HepG2 (cell line): ENCODE data around the gene PDE4C. TPM values are rescaled to one million over a fixed set of nuclear protein-coding genes. Genes with fewer than 3 reads are reported as not detected.
A peak's percentile ranks its signal among the peaks of the same experiment; 100 is the strongest.

Experiments
- ATAC-seq: fragments of 200-7000 bp; cut with Tn5 transposase; 3 replicates; pipeline ENCODE4 v1.9.1; 2020; ENCODE audit warnings: mild to moderate bottlenecking, moderate library complexity
- BruUV-seq: library from RNA; stranded (reverse); fragments of 400-500 nt; replicated peaks from 2 replicates; lab custom pipeline; 2021; lab: Mats Ljungman, UMichigan
- CTCF ChIA-PET: fragments of 300-600 bp; formaldehyde crosslinking; extraction: SDS; loops from one replicate; lab custom pipeline; 2021; ENCODE audit warnings: low total read pairs, inconsistent platforms, low intra/inter-chr PET ratio; lab: Yijun Ruan, JAX
- POLR2A ChIA-PET: fragments of 350-600 bp; sonication (Branson Sonifier 250); formaldehyde crosslinking; loops from one replicate; lab custom pipeline; 2020; ENCODE audit warnings: antibody characterized with exemption, inconsistent platforms; lab: Yijun Ruan, JAX
- DNase-seq: peaks from one replicate; pipeline ENCODE4 v3.0.0-alpha.2; 2015; ENCODE audit warnings: low spot score
- FAIRE-seq: peaks from 3 replicates; lab custom pipeline; 2011; peaks lifted over from hg19 to GRCh38; lab: Jason Lieb, UNC
- H2AFZ ChIP-seq: one replicate; pipeline ENCODE4 v1.6.1; 2011; ENCODE audit warnings: low read length, inconsistent platforms
- H3K27ac ChIP-seq: fragments of 300-600 bp; 3 replicates; pipeline ENCODE4 v1.8.0; 2011; ENCODE audit warnings: mixed run types, mild to moderate bottlenecking, mixed read lengths, low read length, inconsistent platforms; ENCODE audit not compliant: insufficient read depth; ENCODE audit errors: extremely low read length
- H3K27me3 ChIP-seq, 2 experiments: fragments of 200-600 bp in 1 of 2; 2 replicates in 1 of 2; 3 replicates in 1 of 2; pipeline versions ENCODE4 v1.6.0 to v1.8.0; 2011; ENCODE audit warnings: low read length in 2 of 2, mild to moderate bottlenecking in 2 of 2, moderate library complexity in 2 of 2, inconsistent platforms in 1 of 2; ENCODE audit not compliant: insufficient read depth in 2 of 2, control insufficient read depth in 1 of 2
- H3K36me3 ChIP-seq, 2 experiments: fragments of 200-600 bp in 1 of 2; replicated peaks in 1 of 2; 2 replicates in 1 of 2; 3 replicates in 1 of 2; pipeline versions ENCODE4 v1.5.1 to v1.8.0; 2011; ENCODE audit warnings: low read length in 2 of 2, inconsistent platforms in 1 of 2; ENCODE audit not compliant: insufficient read depth in 2 of 2, control insufficient read depth in 1 of 2
- H3K4me1 ChIP-seq: 2 replicates; pipeline ENCODE4 v1.5.1; 2012; ENCODE audit warnings: low read length, inconsistent platforms; ENCODE audit not compliant: insufficient read depth
- H3K4me2 ChIP-seq: 2 replicates; pipeline ENCODE4 v1.6.0; 2011; ENCODE audit warnings: low read depth, low read length, inconsistent platforms
- H3K4me3 ChIP-seq, 3 experiments: fragments of 200-600 bp in 1 of 3; sonication (generic), shearing (Covaris generic) in 1 of 3; replicated peaks in 1 of 3; 2 replicates each; pipeline ENCODE4 v1.5.1; 2011 to 2016; ENCODE audit warnings: low read length in 3 of 3, inconsistent platforms in 2 of 3, low read depth in 2 of 3, mild to moderate bottlenecking in 2 of 3, control low read depth in 1 of 3, mixed read lengths in 1 of 3; ENCODE audit not compliant: insufficient read depth in 1 of 3
- H3K79me2 ChIP-seq: one replicate; pipeline ENCODE4 v1.6.1; 2011; ENCODE audit warnings: low read length, inconsistent platforms; ENCODE audit not compliant: insufficient read depth
- H3K9ac ChIP-seq: 2 replicates; pipeline ENCODE4 v1.6.0; 2011; ENCODE audit warnings: mild to moderate bottlenecking, low read depth, low read length, inconsistent platforms; ENCODE audit not compliant: insufficient read depth
- H3K9me3 ChIP-seq: 2 replicates; pipeline ENCODE4 v1.5.1; 2012; ENCODE audit warnings: mild to moderate bottlenecking, low read length
- H4K20me1 ChIP-seq: 2 replicates; pipeline ENCODE4 v1.6.0; 2011; ENCODE audit warnings: inconsistent platforms, mild to moderate bottlenecking, low read length, moderate library complexity; ENCODE audit not compliant: insufficient read depth
- CHD2 ChIP-seq: IDR thresholded peaks from 2 replicates; pipeline ENCODE4 v1.6.1; 2011; ENCODE audit warnings: low read depth, low read length, improper control_type of control experiment
- HHEX ChIP-seq: IDR thresholded peaks from 2 replicates; pipeline ENCODE4 v1.6.1; 2016; ENCODE audit warnings: control low read depth
- HOXD1 ChIP-seq: sonication (generic); formaldehyde crosslinking; IDR thresholded peaks from 2 replicates; pipeline ENCODE4 v1.5.0; 2020; ENCODE audit warnings: missing genetic modification reagents
- JDP2 ChIP-seq: sonication (generic); formaldehyde crosslinking; IDR thresholded peaks from 2 replicates; pipeline ENCODE4 v1.8.1; 2022; ENCODE audit warnings: missing genetic modification reagents, borderline replicate concordance
- TBP ChIP-seq: sonication (generic); formaldehyde crosslinking; IDR thresholded peaks from 2 replicates; pipeline ENCODE4 v1.5.0; 2020; ENCODE audit warnings: missing genetic modification reagents
- TFDP1 ChIP-seq: IDR thresholded peaks from 2 replicates; pipeline ENCODE4 v1.6.1; 2016; ENCODE audit warnings: missing compliant biosample characterization, missing genetic modification reagents, borderline replicate concordance
- THAP11 ChIP-seq: IDR thresholded peaks from 2 replicates; pipeline ENCODE4 v1.6.1; 2016; ENCODE audit warnings: missing biosample characterization, missing genetic modification reagents
- THRA ChIP-seq: sonication (generic); formaldehyde crosslinking; IDR thresholded peaks from 2 replicates; pipeline ENCODE4 v1.4.0; 2020; ENCODE audit warnings: missing genetic modification reagents, borderline replicate concordance
- ZBTB49 ChIP-seq: sonication (generic); formaldehyde crosslinking; IDR thresholded peaks from 2 replicates; pipeline ENCODE4 v1.4.0; 2020; ENCODE audit warnings: missing genetic modification reagents, borderline replicate concordance
- ZMYM2 ChIP-seq: sonication (generic); formaldehyde crosslinking; IDR thresholded peaks from 2 replicates; pipeline ENCODE4 v1.8.0; 2022; ENCODE audit warnings: mild to moderate bottlenecking, missing genetic modification reagents
- ZNF317 ChIP-seq: sonication (generic); formaldehyde crosslinking; IDR thresholded peaks from 2 replicates; pipeline ENCODE4 v1.5.0; 2020; ENCODE audit warnings: mild to moderate bottlenecking, missing genetic modification reagents
- WGBS: methylation state at CpG from one replicate; pipeline ENCODE4 v1.1.6; 2017; ENCODE audit warnings: low lambda C conversion rate; 5-methylcytosine and 5-hydroxymethylcytosine counted together
- in situ Hi-C: cut with HindIII; loops from 2 replicates; pipeline ENCODE4 v1.10.0; 2017; ENCODE audit warnings: low pct_unique_long_range_greater_than_20kb; ENCODE audit not compliant: extremely low pct_ligation_motif_present
- intact Hi-C: fragments of 100-400 bp; cut with micrococcal nuclease; formaldehyde crosslinking; loops from one replicate; pipeline ENCODE4 v1.10.0; 2022; ENCODE audit not compliant: unreplicated experiment
- polyA plus RNA-seq, 8 experiments: library from polyadenylated mRNA; depleted of rRNA in 3 of 8; stranded (reverse) in 7 of 8; unstranded in 1 of 8; fragments of >200 nt; fragmentation: Illumina TruSeq in 4 of 8; extraction: Trizol in 4 of 8; gene quantifications; 2 replicates each; pipeline versions ENCODE4 v1.2.1 to v1.2.3, GENCODE V29; 2011 to 2016; ENCODE audit warnings: low read depth in 4 of 8, missing spikeins in 1 of 8, mixed read lengths in 1 of 8; ENCODE audit not compliant: insufficient read depth in 1 of 8
- total RNA-seq, 5 experiments: library from RNA; depleted of rRNA; stranded (reverse); fragments of >200 nt; fragmentation: Illumina TruSeq; extraction: Trizol; gene quantifications; 2 replicates each; pipeline ENCODE4 v1.2.3, GENCODE V29; 2016; ENCODE audit warnings: low read depth in 1 of 5

Gene PDE4C
- total and polyA plus RNA-seq, 2 of the 13 experiments (the other 11 are each of a cell fraction or from before 2014, with no cell fraction given), result 1.4 to 14.0 TPM

- TF ChIP-seq THRA (CRISPR knock-in tag) (no peak), HOXD1 (CRISPR knock-in tag) (0 out of 2 replicates have a peak, but pooled peaks have one; percentile 60)
Measured at GRCh38 chr19:18192673-18193387, 33.4 kb downstream of the PDE4C start, which contains the start of gene MPV17L2 (continued).

GRCh38 chr19:18191640-18192062, 34.6 kb downstream of the PDE4C start:
- Histone ChIP-seq H3K4me3 (peak overlapping the region; percentile 64 to 73 (median 70)), H3K36me3 (peaks cover 2 to 8% of the 10 kb centered on the region in 2 experiments; a peak in 2 of 5 replicates), H2AFZ (no peak overlapping the region), H3K27ac (peak overlapping the region; percentile 25), H3K9ac (peak overlapping the region; percentile 59), H3K9me3 (no peaks in the 10 kb centered on the region), H4K20me1 (no peaks in the 10 kb centered on the region), H3K79me2 (peaks cover 7% of the 10 kb centered on the region), H3K4me1 (peaks cover 37% of the 10 kb centered on the region), H3K4me2 (peak overlapping the region; percentile 91), H3K27me3 (no peaks in the 10 kb centered on the region; a peak in 1 of 5 replicates)
- DNase-seq (no peak), FAIRE-seq (no peak), ATAC-seq (no peak)
- in situ Hi-C loops (no loop called here), intact Hi-C loops (no loop called here)
- no peak for TF ChIP-seq CHD2
- TF ChIP-seq TFDP1, result no peak
- no peak for TF ChIP-seq ZMYM2 (CRISPR knock-in tag)
- TF ChIP-seq ZNF317, result no peak
- no peak for TF ChIP-seq THAP11 (CRISPR knock-in tag)
- TF ChIP-seq ZBTB49 (CRISPR knock-in tag), result no peak
- TF ChIP-seq HHEX (CRISPR knock-in tag), result no peak
- no peak for TF ChIP-seq TBP (CRISPR knock-in tag)
- no peak for TF ChIP-seq JDP2 (CRISPR knock-in tag)
- ChIA-PET POLR2A (interaction anchor here (0.7 to 2.7 kb wide), 11 partner anchors 13 to 173 kb away, joined by 3 to 27 read pairs (median 4); partner anchors contain the start of genes IQCN, PIK3R2 and RAB3A), CTCF (no interaction called here)
- no TSS peak for BruUV-seq
- 44% methylated on average over 5 of the region's 5 CpGs for WGBS
